H9 (cell line): ENCODE measurements around the gene MMP24OS. TPM values are rescaled to one million over a fixed set of nuclear protein-coding genes. Genes with fewer than 3 reads are reported as not detected.

ENCODE experiments used
- DNase-seq: peaks from one replicate; pipeline ENCODE4 v3.0.0-alpha.2; 2017
- H2AFZ ChIP-seq: one replicate; pipeline ENCODE4 v1.6.1; 2013; ENCODE audit warnings: mild to moderate bottlenecking, low read length, control low read depth, moderate library complexity
- H2AK5ac ChIP-seq: 2 replicates; pipeline ENCODE4 v1.6.1; 2013; ENCODE audit warnings: low read length, control low read depth, mixed read lengths; ENCODE audit not compliant: insufficient read length
- H2BK120ac ChIP-seq: one replicate; pipeline ENCODE4 v1.6.1; 2013; ENCODE audit warnings: low read depth, mild to moderate bottlenecking, low read length, control low read depth, inconsistent platforms; ENCODE audit not compliant: poor library complexity, severe bottlenecking
- H2BK12ac ChIP-seq: 2 replicates; pipeline ENCODE4 v1.6.1; 2013; ENCODE audit warnings: low read length, control low read depth, mixed read lengths, low read depth; ENCODE audit not compliant: insufficient read length
- H2BK15ac ChIP-seq: 2 replicates; pipeline ENCODE4 v1.6.1; 2013; ENCODE audit warnings: low read depth, low read length, control low read depth
- H2BK20ac ChIP-seq: one replicate; pipeline ENCODE4 v1.6.1; 2013; ENCODE audit warnings: low read depth, mild to moderate bottlenecking, low read length, control low read depth, inconsistent platforms; ENCODE audit not compliant: poor library complexity, severe bottlenecking
- H2BK5ac ChIP-seq: 2 replicates; pipeline ENCODE4 v1.6.1; 2013; ENCODE audit warnings: low read length, control low read depth, mixed read lengths; ENCODE audit not compliant: insufficient read length
- H3K14ac ChIP-seq: 2 replicates; pipeline ENCODE4 v1.6.1; 2013; ENCODE audit warnings: low read length, control low read depth; ENCODE audit not compliant: insufficient read depth
- H3K18ac ChIP-seq: 2 replicates; pipeline ENCODE4 v1.6.1; 2013; ENCODE audit warnings: low read depth, mild to moderate bottlenecking, mixed read lengths, low read length, control low read depth; ENCODE audit not compliant: insufficient read length
- H3K23ac ChIP-seq: 2 replicates; pipeline ENCODE4 v1.6.1; 2013; ENCODE audit warnings: low read length, control low read depth, mixed read lengths, low read depth; ENCODE audit not compliant: insufficient read length
- H3K23me2 ChIP-seq: 2 replicates; pipeline ENCODE4 v1.6.1; 2013; ENCODE audit warnings: low read depth, mild to moderate bottlenecking, mixed read lengths, low read length, control low read depth; ENCODE audit not compliant: insufficient read length, poor library complexity, severe bottlenecking
- H3K27ac ChIP-seq: 2 replicates; pipeline ENCODE4 v1.5.1; 2013; ENCODE audit warnings: low read length, control low read depth, mixed read lengths, low read depth; ENCODE audit not compliant: insufficient read length
- H3K27me3 ChIP-seq: 2 replicates; pipeline ENCODE4 v1.6.1; 2013; ENCODE audit warnings: low read length, control low read depth, inconsistent platforms; ENCODE audit not compliant: insufficient read depth
- H3K4ac ChIP-seq: 2 replicates; pipeline ENCODE4 v1.6.1; 2013; ENCODE audit warnings: low read depth, mild to moderate bottlenecking, control low read depth, inconsistent platforms, low read length, moderate library complexity
- H3K4me1 ChIP-seq: 2 replicates; pipeline ENCODE4 v1.6.1; 2013; ENCODE audit warnings: low read length, control low read depth, inconsistent platforms; ENCODE audit not compliant: insufficient read depth
- H3K4me2 ChIP-seq: 2 replicates; pipeline ENCODE4 v1.6.1; 2013; ENCODE audit warnings: low read length, control low read depth, mixed read lengths; ENCODE audit not compliant: insufficient read length, insufficient read depth
- H3K56ac ChIP-seq: 2 replicates; pipeline ENCODE4 v1.6.1; 2013; ENCODE audit warnings: low read depth, mild to moderate bottlenecking, mixed read lengths, low read length, control low read depth; ENCODE audit not compliant: insufficient read length
- H3K79me1 ChIP-seq: 2 replicates; pipeline ENCODE4 v1.6.1; 2013; ENCODE audit warnings: low read depth, mild to moderate bottlenecking, moderate library complexity, low read length, control low read depth, inconsistent platforms; ENCODE audit not compliant: insufficient read depth, poor library complexity, severe bottlenecking
- H3K79me2 ChIP-seq: 2 replicates; pipeline ENCODE4 v1.6.1; 2013; ENCODE audit warnings: low read length, control low read depth, inconsistent platforms; ENCODE audit not compliant: insufficient read depth
- H3K9ac ChIP-seq: 2 replicates; pipeline ENCODE4 v1.6.1; 2013; ENCODE audit warnings: low read length, control low read depth, mixed read lengths; ENCODE audit not compliant: insufficient read length; ENCODE audit errors: extremely low read depth
- H3K9me3 ChIP-seq: one replicate; pipeline ENCODE4 v1.6.1; 2013; ENCODE audit warnings: low read depth, low read length, inconsistent platforms; ENCODE audit not compliant: control insufficient read depth
- H3T11ph ChIP-seq: one replicate; pipeline ENCODE4 v1.6.1; 2013; ENCODE audit warnings: mild to moderate bottlenecking, low read length, control low read depth, inconsistent platforms
- H4K20me1 ChIP-seq: one replicate; pipeline ENCODE4 v1.6.1; 2013; ENCODE audit not compliant: control insufficient read depth, insufficient read length, insufficient read depth
- H4K5ac ChIP-seq: 2 replicates; pipeline ENCODE4 v1.6.1; 2013; ENCODE audit warnings: low read depth, mild to moderate bottlenecking, mixed read lengths, low read length, control low read depth; ENCODE audit not compliant: insufficient read length
- H4K8ac ChIP-seq: replicated peaks from 2 replicates; pipeline ENCODE4 v1.6.1; 2013; ENCODE audit warnings: low read length, control low read depth, mixed read lengths, low read depth; ENCODE audit not compliant: insufficient read length
- H4K91ac ChIP-seq: 2 replicates; pipeline ENCODE4 v1.6.1; 2013; ENCODE audit warnings: low read depth, mild to moderate bottlenecking, moderate library complexity, mixed read lengths, low read length, control low read depth; ENCODE audit not compliant: insufficient read length
- H3K27ac Mint-ChIP-seq, 3 experiments: 2 replicates in 2 of 3; 3 replicates in 1 of 3; pipeline ENCODE4 v1.8.0; 2020 to 2021; ENCODE audit warnings: mixed read lengths in 3 of 3, mild to moderate bottlenecking in 1 of 3, moderate library complexity in 1 of 3
- H3K27me3 Mint-ChIP-seq: 2 replicates; pipeline ENCODE4 v1.8.0; 2021; ENCODE audit warnings: low read depth, mild to moderate bottlenecking, moderate library complexity, mixed read lengths
- H3K36me3 Mint-ChIP-seq, 3 experiments: 2 replicates in 2 of 3; 3 replicates in 1 of 3; pipeline ENCODE4 v1.8.0; 2020 to 2021; ENCODE audit warnings: low read depth in 3 of 3, mixed read lengths in 3 of 3; ENCODE audit not compliant: insufficient read depth in 1 of 3
- H3K4me1 Mint-ChIP-seq, 2 experiments: 2 replicates each; pipeline ENCODE4 v1.8.0; 2020; ENCODE audit warnings: mixed read lengths in 2 of 2
- H3K4me3 Mint-ChIP-seq, 2 experiments: 2 replicates in 1 of 2; 3 replicates in 1 of 2; pipeline ENCODE4 v1.8.0; 2020 to 2021; ENCODE audit warnings: mild to moderate bottlenecking in 2 of 2, mixed read lengths in 2 of 2, moderate library complexity in 1 of 2
- H3K9me3 Mint-ChIP-seq, 2 experiments: 2 replicates in 1 of 2; 3 replicates in 1 of 2; pipeline ENCODE4 v1.8.0; 2020; ENCODE audit warnings: mild to moderate bottlenecking in 2 of 2, mixed read lengths in 2 of 2, moderate library complexity in 1 of 2
- WGBS: extraction: QIAGEN DNeasy Blood & Tissue Kit; methylation state at CpG from one replicate; pipeline ENCODE4 v1.1.7; 2013; ENCODE audit warnings: missing lambda C conversion rate, low lambda C conversion rate, mixed read lengths; ENCODE audit not compliant: insufficient read length; ENCODE audit errors: extremely low coverage; 5-methylcytosine and 5-hydroxymethylcytosine counted together
- total RNA-seq: library from RNA; stranded (reverse); gene quantifications from 2 replicates; pipeline ENCODE4 v1.2.1, GENCODE V29; 2021
- TF ChIP-seq, protein P1 (sequence below): fragments of 200-600 bp; sonication (generic); conservative IDR thresholded peaks from 3 replicates; pipeline ENCODE4 v1.8.0; 2021; ENCODE audit warnings: antibody characterized with exemption, mild to moderate bottlenecking

MMP24OS gene
- total RNA-seq, 1 experiment from 2014 or later, result 43.8 TPM

DNA sequence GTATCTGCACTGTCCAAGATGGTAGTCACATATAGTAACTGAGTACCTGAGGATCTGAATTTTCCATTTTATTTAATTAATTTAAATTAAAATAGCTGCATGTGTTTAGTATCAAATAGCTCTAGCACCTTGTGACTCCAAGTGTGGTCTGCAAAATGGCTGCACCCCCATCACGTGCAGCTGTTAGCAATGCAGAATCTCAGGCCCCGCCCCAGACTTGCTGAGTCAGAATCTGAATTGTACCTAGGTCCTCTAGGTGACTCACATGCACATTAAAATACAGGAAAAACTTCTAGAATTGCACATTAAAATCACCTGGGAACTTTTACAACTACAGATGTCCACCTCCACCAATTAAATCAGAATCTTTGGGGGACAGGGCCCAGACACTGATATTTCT lies 33.5 kb upstream of the MMP24OS start:
- H2BK20ac ChIP-seq, result no peak overlapping the region
- no peak overlapping the region for H3K14ac ChIP-seq
- no peak overlapping the region for H3K4ac ChIP-seq
- H2AK5ac ChIP-seq, result no peak overlapping the region
- no peaks in the 10 kb centered on the region for H4K20me1 ChIP-seq
- TF ChIP-seq, protein P1, sequence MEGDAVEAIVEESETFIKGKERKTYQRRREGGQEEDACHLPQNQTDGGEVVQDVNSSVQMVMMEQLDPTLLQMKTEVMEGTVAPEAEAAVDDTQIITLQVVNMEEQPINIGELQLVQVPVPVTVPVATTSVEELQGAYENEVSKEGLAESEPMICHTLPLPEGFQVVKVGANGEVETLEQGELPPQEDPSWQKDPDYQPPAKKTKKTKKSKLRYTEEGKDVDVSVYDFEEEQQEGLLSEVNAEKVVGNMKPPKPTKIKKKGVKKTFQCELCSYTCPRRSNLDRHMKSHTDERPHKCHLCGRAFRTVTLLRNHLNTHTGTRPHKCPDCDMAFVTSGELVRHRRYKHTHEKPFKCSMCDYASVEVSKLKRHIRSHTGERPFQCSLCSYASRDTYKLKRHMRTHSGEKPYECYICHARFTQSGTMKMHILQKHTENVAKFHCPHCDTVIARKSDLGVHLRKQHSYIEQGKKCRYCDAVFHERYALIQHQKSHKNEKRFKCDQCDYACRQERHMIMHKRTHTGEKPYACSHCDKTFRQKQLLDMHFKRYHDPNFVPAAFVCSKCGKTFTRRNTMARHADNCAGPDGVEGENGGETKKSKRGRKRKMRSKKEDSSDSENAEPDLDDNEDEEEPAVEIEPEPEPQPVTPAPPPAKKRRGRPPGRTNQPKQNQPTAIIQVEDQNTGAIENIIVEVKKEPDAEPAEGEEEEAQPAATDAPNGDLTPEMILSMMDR, result no peak
- Mint-ChIP-seq H3K27ac (peak overlapping the region; percentile 27 to 53 (median 31); a peak in 1 of 7 replicates), H3K9me3 (no peaks in the 10 kb centered on the region), H3K4me1 (peaks cover 27 to 34% of the 10 kb centered on the region in 2 experiments), H3K36me3 (peaks cover 3 to 12% (median 4%) of the 10 kb centered on the region in 3 experiments; a peak in 5 of 7 replicates), H3K4me3 (no peak overlapping the region), H3K27me3 (no peaks in the 10 kb centered on the region)
- H3K18ac ChIP-seq, result no peak overlapping the region
- peaks cover 2% of the 10 kb centered on the region; the same call in 1 of the 2 replicates for H3K4me1 ChIP-seq
- H3K23me2 ChIP-seq, result no peaks in the 10 kb centered on the region
- no peak overlapping the region for H4K8ac ChIP-seq
- H4K91ac ChIP-seq, result no peak overlapping the region
- no peak overlapping the region for H2BK5ac ChIP-seq
- no peak overlapping the region for H3K4me2 ChIP-seq
- no peak overlapping the region for H3K23ac ChIP-seq
- no peaks in the 10 kb centered on the region for H3K79me2 ChIP-seq
- DNase-seq, result peak; percentile 49
- H3K9ac ChIP-seq, result no peak overlapping the region
- no peak overlapping the region for H4K5ac ChIP-seq
- WGBS, result no CpG with 5 or more reads among the region's 2 CpGs
- H2AFZ ChIP-seq, result no peak overlapping the region
- no peak overlapping the region for H3T11ph ChIP-seq
- H3K56ac ChIP-seq, result no peak overlapping the region
- H2BK15ac ChIP-seq, result no peak overlapping the region
- H3K27ac ChIP-seq, result no peak overlapping the region
- H2BK120ac ChIP-seq, result no peak overlapping the region
- H2BK12ac ChIP-seq, result no peak overlapping the region
- no peaks in the 10 kb centered on the region for H3K9me3 ChIP-seq
- H3K79me1 ChIP-seq, result no peaks in the 10 kb centered on the region
- H3K27me3 ChIP-seq, result no peaks in the 10 kb centered on the region
